H9 (cell line): ENCODE measurements around the gene NARS2. TPM values are rescaled to one million over a fixed set of nuclear protein-coding genes. Genes with fewer than 3 reads are reported as not detected.
A peak's percentile ranks its signal among the peaks of the same experiment; 100 is the strongest.

Experiments
- DNase-seq: peaks from one replicate; pipeline ENCODE4 v3.0.0-alpha.2; 2017
- H2AFZ ChIP-seq: one replicate; pipeline ENCODE4 v1.6.1; 2013; ENCODE audit warnings: mild to moderate bottlenecking, low read length, control low read depth, moderate library complexity
- H2AK5ac ChIP-seq: 2 replicates; pipeline ENCODE4 v1.6.1; 2013; ENCODE audit warnings: low read length, control low read depth, mixed read lengths; ENCODE audit not compliant: insufficient read length
- H2BK120ac ChIP-seq: one replicate; pipeline ENCODE4 v1.6.1; 2013; ENCODE audit warnings: low read depth, mild to moderate bottlenecking, low read length, control low read depth, inconsistent platforms; ENCODE audit not compliant: poor library complexity, severe bottlenecking
- H2BK12ac ChIP-seq: 2 replicates; pipeline ENCODE4 v1.6.1; 2013; ENCODE audit warnings: low read length, control low read depth, mixed read lengths, low read depth; ENCODE audit not compliant: insufficient read length
- H2BK15ac ChIP-seq: 2 replicates; pipeline ENCODE4 v1.6.1; 2013; ENCODE audit warnings: low read depth, low read length, control low read depth
- H2BK20ac ChIP-seq: one replicate; pipeline ENCODE4 v1.6.1; 2013; ENCODE audit warnings: low read depth, mild to moderate bottlenecking, low read length, control low read depth, inconsistent platforms; ENCODE audit not compliant: poor library complexity, severe bottlenecking
- H2BK5ac ChIP-seq: 2 replicates; pipeline ENCODE4 v1.6.1; 2013; ENCODE audit warnings: low read length, control low read depth, mixed read lengths; ENCODE audit not compliant: insufficient read length
- H3K14ac ChIP-seq: 2 replicates; pipeline ENCODE4 v1.6.1; 2013; ENCODE audit warnings: low read length, control low read depth; ENCODE audit not compliant: insufficient read depth
- H3K18ac ChIP-seq: 2 replicates; pipeline ENCODE4 v1.6.1; 2013; ENCODE audit warnings: low read depth, mild to moderate bottlenecking, mixed read lengths, low read length, control low read depth; ENCODE audit not compliant: insufficient read length
- H3K23ac ChIP-seq: 2 replicates; pipeline ENCODE4 v1.6.1; 2013; ENCODE audit warnings: low read length, control low read depth, mixed read lengths, low read depth; ENCODE audit not compliant: insufficient read length
- H3K23me2 ChIP-seq: 2 replicates; pipeline ENCODE4 v1.6.1; 2013; ENCODE audit warnings: low read depth, mild to moderate bottlenecking, mixed read lengths, low read length, control low read depth; ENCODE audit not compliant: insufficient read length, poor library complexity, severe bottlenecking
- H3K27ac ChIP-seq: 2 replicates; pipeline ENCODE4 v1.5.1; 2013; ENCODE audit warnings: low read length, control low read depth, mixed read lengths, low read depth; ENCODE audit not compliant: insufficient read length
- H3K27me3 ChIP-seq: 2 replicates; pipeline ENCODE4 v1.6.1; 2013; ENCODE audit warnings: low read length, control low read depth, inconsistent platforms; ENCODE audit not compliant: insufficient read depth
- H3K4ac ChIP-seq: 2 replicates; pipeline ENCODE4 v1.6.1; 2013; ENCODE audit warnings: low read depth, mild to moderate bottlenecking, control low read depth, inconsistent platforms, low read length, moderate library complexity
- H3K4me1 ChIP-seq: 2 replicates; pipeline ENCODE4 v1.6.1; 2013; ENCODE audit warnings: low read length, control low read depth, inconsistent platforms; ENCODE audit not compliant: insufficient read depth
- H3K4me2 ChIP-seq: 2 replicates; pipeline ENCODE4 v1.6.1; 2013; ENCODE audit warnings: low read length, control low read depth, mixed read lengths; ENCODE audit not compliant: insufficient read length, insufficient read depth
- H3K56ac ChIP-seq: 2 replicates; pipeline ENCODE4 v1.6.1; 2013; ENCODE audit warnings: low read depth, mild to moderate bottlenecking, mixed read lengths, low read length, control low read depth; ENCODE audit not compliant: insufficient read length
- H3K79me1 ChIP-seq: 2 replicates; pipeline ENCODE4 v1.6.1; 2013; ENCODE audit warnings: low read depth, mild to moderate bottlenecking, moderate library complexity, low read length, control low read depth, inconsistent platforms; ENCODE audit not compliant: insufficient read depth, poor library complexity, severe bottlenecking
- H3K79me2 ChIP-seq: 2 replicates; pipeline ENCODE4 v1.6.1; 2013; ENCODE audit warnings: low read length, control low read depth, inconsistent platforms; ENCODE audit not compliant: insufficient read depth
- H3K9ac ChIP-seq: 2 replicates; pipeline ENCODE4 v1.6.1; 2013; ENCODE audit warnings: low read length, control low read depth, mixed read lengths; ENCODE audit not compliant: insufficient read length; ENCODE audit errors: extremely low read depth
- H3K9me3 ChIP-seq: one replicate; pipeline ENCODE4 v1.6.1; 2013; ENCODE audit warnings: low read depth, low read length, inconsistent platforms; ENCODE audit not compliant: control insufficient read depth
- H3T11ph ChIP-seq: one replicate; pipeline ENCODE4 v1.6.1; 2013; ENCODE audit warnings: mild to moderate bottlenecking, low read length, control low read depth, inconsistent platforms
- H4K20me1 ChIP-seq: one replicate; pipeline ENCODE4 v1.6.1; 2013; ENCODE audit not compliant: control insufficient read depth, insufficient read length, insufficient read depth
- H4K5ac ChIP-seq: 2 replicates; pipeline ENCODE4 v1.6.1; 2013; ENCODE audit warnings: low read depth, mild to moderate bottlenecking, mixed read lengths, low read length, control low read depth; ENCODE audit not compliant: insufficient read length
- H4K8ac ChIP-seq: replicated peaks from 2 replicates; pipeline ENCODE4 v1.6.1; 2013; ENCODE audit warnings: low read length, control low read depth, mixed read lengths, low read depth; ENCODE audit not compliant: insufficient read length
- H4K91ac ChIP-seq: 2 replicates; pipeline ENCODE4 v1.6.1; 2013; ENCODE audit warnings: low read depth, mild to moderate bottlenecking, moderate library complexity, mixed read lengths, low read length, control low read depth; ENCODE audit not compliant: insufficient read length
- H3K27ac Mint-ChIP-seq, 3 experiments: 2 replicates in 2 of 3; 3 replicates in 1 of 3; pipeline ENCODE4 v1.8.0; 2020 to 2021; ENCODE audit warnings: mixed read lengths in 3 of 3, mild to moderate bottlenecking in 1 of 3, moderate library complexity in 1 of 3
- H3K27me3 Mint-ChIP-seq: 2 replicates; pipeline ENCODE4 v1.8.0; 2021; ENCODE audit warnings: low read depth, mild to moderate bottlenecking, moderate library complexity, mixed read lengths
- H3K36me3 Mint-ChIP-seq, 3 experiments: 2 replicates in 2 of 3; 3 replicates in 1 of 3; pipeline ENCODE4 v1.8.0; 2020 to 2021; ENCODE audit warnings: low read depth in 3 of 3, mixed read lengths in 3 of 3; ENCODE audit not compliant: insufficient read depth in 1 of 3
- H3K4me1 Mint-ChIP-seq, 2 experiments: 2 replicates each; pipeline ENCODE4 v1.8.0; 2020; ENCODE audit warnings: mixed read lengths in 2 of 2
- H3K4me3 Mint-ChIP-seq, 2 experiments: 2 replicates in 1 of 2; 3 replicates in 1 of 2; pipeline ENCODE4 v1.8.0; 2020 to 2021; ENCODE audit warnings: mild to moderate bottlenecking in 2 of 2, mixed read lengths in 2 of 2, moderate library complexity in 1 of 2
- H3K9me3 Mint-ChIP-seq, 2 experiments: 2 replicates in 1 of 2; 3 replicates in 1 of 2; pipeline ENCODE4 v1.8.0; 2020; ENCODE audit warnings: mild to moderate bottlenecking in 2 of 2, mixed read lengths in 2 of 2, moderate library complexity in 1 of 2
- CTCF ChIP-seq: fragments of 200-600 bp; sonication (generic); conservative IDR thresholded peaks from 3 replicates; pipeline ENCODE4 v1.8.0; 2021; ENCODE audit warnings: antibody characterized with exemption, mild to moderate bottlenecking
- total RNA-seq: library from RNA; stranded (reverse); gene quantifications from 2 replicates; pipeline ENCODE4 v1.2.1, GENCODE V29; 2021

NARS2 gene
- total RNA-seq, 1 experiment from 2014 or later = 29.7 TPM

DNA sequence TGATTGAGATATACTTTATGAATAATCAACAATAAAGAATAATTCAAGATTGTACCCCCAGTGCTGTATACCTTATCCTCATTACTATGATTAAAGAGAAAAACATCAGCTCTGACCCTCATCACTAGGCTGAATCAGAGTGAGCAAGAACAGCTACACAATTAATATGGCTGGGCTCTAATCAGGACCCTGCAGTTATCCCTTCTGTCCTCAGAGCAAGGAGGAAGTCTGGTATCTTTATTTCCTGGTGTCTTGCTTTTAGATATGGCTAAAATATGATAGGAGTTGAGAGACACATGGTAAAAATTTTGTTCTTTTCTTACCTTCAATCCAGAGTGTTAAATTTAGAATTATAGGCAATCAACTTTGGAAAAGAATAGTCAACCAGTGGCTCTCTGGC, 128.5 kb downstream of the NARS2 start:
- no peak overlapping the region for H3K9ac ChIP-seq

More for the DNA sequence above, 128.5 kb downstream of the NARS2 start:
- Histone ChIP-seq H4K91ac (no peak overlapping the region), H3K56ac (no peak overlapping the region), H4K5ac (no peak overlapping the region), H3K18ac (no peak overlapping the region), H2AK5ac (no peak overlapping the region), H2BK120ac (no peak overlapping the region), H2BK20ac (no peak overlapping the region), H4K8ac (no peak overlapping the region), H3K9me3 (no peaks in the 10 kb centered on the region), H2BK5ac (no peak overlapping the region), H3T11ph (no peak overlapping the region), H2AFZ (no peak overlapping the region), H3K27me3 (no peaks in the 10 kb centered on the region), H3K4me2 (no peak overlapping the region), H2BK12ac (no peak overlapping the region), H3K27ac (no peak overlapping the region), H3K23ac (no peak overlapping the region), H2BK15ac (no peak overlapping the region), H3K14ac (no peak overlapping the region), H4K20me1 (no peaks in the 10 kb centered on the region), H3K23me2 (no peaks in the 10 kb centered on the region), H3K4ac (no peak overlapping the region), H3K79me2 (no peaks in the 10 kb centered on the region), H3K79me1 (no peaks in the 10 kb centered on the region), H3K4me1 (no peaks in the 10 kb centered on the region)
- no peaks in the 10 kb centered on the region for H3K4me1 Mint-ChIP-seq
- TF ChIP-seq CTCF = no peak
- H3K27ac Mint-ChIP-seq = 0 out of 7 replicates have a peak overlapping the region, but pooled peaks of 1 of the 3 experiments have one; percentile 61
- no peaks in the 10 kb centered on the region for H3K9me3 Mint-ChIP-seq
- DNase-seq = no peak
- no peak overlapping the region for H3K4me3 Mint-ChIP-seq
- H3K36me3 Mint-ChIP-seq = peaks cover 5 to 21% (median 17%) of the 10 kb centered on the region in 3 experiments
- H3K27me3 Mint-ChIP-seq = no peaks in the 10 kb centered on the region
